Chondrocyte (in vitro differentiated cells): Measurements from ENCODE around the gene GRXCR2. TPM values are rescaled to one million over a fixed set of nuclear protein-coding genes. Genes with fewer than 3 reads are reported as not detected.

Experiments
- DNase-seq: peaks from one replicate; pipeline ENCODE4 v3.0.0; 2021; ENCODE audit warnings: mixed read lengths, low spot score
- H3K27ac Mint-ChIP-seq: one replicate; pipeline ENCODE4 v1.8.0; 2021; ENCODE audit warnings: mild to moderate bottlenecking, moderate library complexity, mixed read lengths; ENCODE audit not compliant: unreplicated experiment
- H3K27me3 Mint-ChIP-seq: 2 replicates; pipeline ENCODE4 v1.8.0; 2021; ENCODE audit warnings: low read depth, mixed read lengths
- H3K36me3 Mint-ChIP-seq: 2 replicates; pipeline ENCODE4 v1.8.0; 2021; ENCODE audit warnings: low read depth, mixed read lengths
- H3K4me1 Mint-ChIP-seq: 2 replicates; pipeline ENCODE4 v1.8.0; 2021; ENCODE audit warnings: low read depth, mild to moderate bottlenecking, mixed read lengths
- H3K4me3 Mint-ChIP-seq: one replicate; pipeline ENCODE4 v1.8.0; 2021; ENCODE audit warnings: mild to moderate bottlenecking, moderate library complexity, mixed read lengths; ENCODE audit not compliant: unreplicated experiment
- H3K9me3 Mint-ChIP-seq: 2 replicates; pipeline ENCODE4 v1.8.0; 2021; ENCODE audit warnings: low read depth, mixed read lengths
- total RNA-seq: library from RNA; stranded (reverse); gene quantifications from 3 replicates; pipeline ENCODE4 v1.2.1, GENCODE V29; 2021
- TF ChIP-seq, protein P1 (sequence below): fragments of 200-600 bp; sonication (generic); IDR thresholded peaks from 2 replicates; pipeline ENCODE4 v1.5.0; 2021; ENCODE audit warnings: antibody characterized with exemption, mild to moderate bottlenecking, moderate library complexity

Gene GRXCR2
- total RNA-seq, 1 donor from 2014 or later: not detected

- H3K9me3 Mint-ChIP-seq: no peaks in the 10 kb centered on the region
- TF ChIP-seq, protein P1, sequence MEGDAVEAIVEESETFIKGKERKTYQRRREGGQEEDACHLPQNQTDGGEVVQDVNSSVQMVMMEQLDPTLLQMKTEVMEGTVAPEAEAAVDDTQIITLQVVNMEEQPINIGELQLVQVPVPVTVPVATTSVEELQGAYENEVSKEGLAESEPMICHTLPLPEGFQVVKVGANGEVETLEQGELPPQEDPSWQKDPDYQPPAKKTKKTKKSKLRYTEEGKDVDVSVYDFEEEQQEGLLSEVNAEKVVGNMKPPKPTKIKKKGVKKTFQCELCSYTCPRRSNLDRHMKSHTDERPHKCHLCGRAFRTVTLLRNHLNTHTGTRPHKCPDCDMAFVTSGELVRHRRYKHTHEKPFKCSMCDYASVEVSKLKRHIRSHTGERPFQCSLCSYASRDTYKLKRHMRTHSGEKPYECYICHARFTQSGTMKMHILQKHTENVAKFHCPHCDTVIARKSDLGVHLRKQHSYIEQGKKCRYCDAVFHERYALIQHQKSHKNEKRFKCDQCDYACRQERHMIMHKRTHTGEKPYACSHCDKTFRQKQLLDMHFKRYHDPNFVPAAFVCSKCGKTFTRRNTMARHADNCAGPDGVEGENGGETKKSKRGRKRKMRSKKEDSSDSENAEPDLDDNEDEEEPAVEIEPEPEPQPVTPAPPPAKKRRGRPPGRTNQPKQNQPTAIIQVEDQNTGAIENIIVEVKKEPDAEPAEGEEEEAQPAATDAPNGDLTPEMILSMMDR: no peak
- H3K27ac Mint-ChIP-seq: no peak overlapping the region
- H3K4me1 Mint-ChIP-seq: peaks cover 35% of the 10 kb centered on the region
- no peak for DNase-seq
- no peaks in the 10 kb centered on the region for H3K36me3 Mint-ChIP-seq
- no peak overlapping the region for H3K4me3 Mint-ChIP-seq
- no peaks in the 10 kb centered on the region for H3K27me3 Mint-ChIP-seq
Measured at GRCh38 chr5:145833631-145834200, 39.1 kb downstream of the GRXCR2 start.

GRCh38 chr5:145830594-145830993 is 42.2 kb downstream of the GRXCR2 start:
- no peak for DNase-seq
- H3K4me3 Mint-ChIP-seq: no peak overlapping the region
- peak overlapping the region; percentile 6 for H3K27ac Mint-ChIP-seq

GRCh38 chr5:145829708-145830361 is 43.0 kb downstream of the GRXCR2 start:
- TF ChIP-seq, protein P1: no peak
- DNase-seq: no peak
- Mint-ChIP-seq H3K27me3 (no peaks in the 10 kb centered on the region), H3K4me1 (peaks cover 34% of the 10 kb centered on the region), H3K9me3 (no peaks in the 10 kb centered on the region), H3K4me3 (no peak overlapping the region), H3K27ac (no peak overlapping the region), H3K36me3 (no peaks in the 10 kb centered on the region)

More at GRCh38 chr5:145830594-145830993, 42.2 kb downstream of the GRXCR2 start:
- peaks cover 33% of the 10 kb centered on the region for H3K4me1 Mint-ChIP-seq
- H3K36me3 Mint-ChIP-seq: no peaks in the 10 kb centered on the region
- TF ChIP-seq, protein P1: no peak
- H3K9me3 Mint-ChIP-seq: no peaks in the 10 kb centered on the region
- no peaks in the 10 kb centered on the region for H3K27me3 Mint-ChIP-seq

DNA sequence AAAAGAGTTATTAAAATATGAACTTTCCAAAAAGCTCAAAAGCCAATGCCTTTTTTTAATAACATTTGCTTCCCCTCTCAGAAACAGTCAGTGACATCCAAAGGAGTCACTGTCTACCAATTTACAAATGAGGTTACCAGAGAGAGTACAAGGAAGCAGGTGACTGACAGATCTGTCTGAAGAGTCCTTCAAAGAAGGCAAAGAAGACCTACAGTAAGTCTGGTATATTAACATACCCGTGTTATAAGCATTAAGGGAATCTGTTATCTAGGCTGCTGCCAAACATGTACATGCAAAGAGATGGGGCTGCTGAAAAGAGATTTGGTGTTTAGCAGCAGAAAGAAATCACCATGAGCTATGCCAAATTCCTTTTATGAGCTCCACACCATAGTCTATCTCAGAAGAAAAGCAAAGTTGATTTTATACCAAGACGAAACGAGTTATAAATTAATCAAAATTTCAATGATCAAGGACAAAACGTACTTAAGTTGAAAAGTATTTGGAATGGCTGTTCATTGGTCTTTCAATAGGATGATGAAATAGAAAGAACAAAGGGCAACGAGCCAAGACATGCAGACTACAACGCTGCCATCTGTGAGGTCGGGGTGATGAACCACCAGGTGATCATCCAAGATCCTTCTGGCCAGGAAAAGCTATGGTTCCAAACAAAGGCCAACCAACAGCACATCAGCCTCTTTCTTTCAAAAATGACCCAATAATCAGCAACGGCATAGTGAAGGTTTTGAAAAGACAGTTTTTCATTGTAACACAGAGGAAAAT is 45.7 kb downstream of the GRXCR2 start:
- peaks cover 24% of the 10 kb centered on the region for H3K4me1 Mint-ChIP-seq
- no peak overlapping the region for H3K27ac Mint-ChIP-seq
- no peak overlapping the region for H3K4me3 Mint-ChIP-seq
- no peak for DNase-seq
- no peaks in the 10 kb centered on the region for H3K27me3 Mint-ChIP-seq
- TF ChIP-seq, protein P1: no peak
- no peaks in the 10 kb centered on the region for H3K36me3 Mint-ChIP-seq
- no peaks in the 10 kb centered on the region for H3K9me3 Mint-ChIP-seq

DNA sequence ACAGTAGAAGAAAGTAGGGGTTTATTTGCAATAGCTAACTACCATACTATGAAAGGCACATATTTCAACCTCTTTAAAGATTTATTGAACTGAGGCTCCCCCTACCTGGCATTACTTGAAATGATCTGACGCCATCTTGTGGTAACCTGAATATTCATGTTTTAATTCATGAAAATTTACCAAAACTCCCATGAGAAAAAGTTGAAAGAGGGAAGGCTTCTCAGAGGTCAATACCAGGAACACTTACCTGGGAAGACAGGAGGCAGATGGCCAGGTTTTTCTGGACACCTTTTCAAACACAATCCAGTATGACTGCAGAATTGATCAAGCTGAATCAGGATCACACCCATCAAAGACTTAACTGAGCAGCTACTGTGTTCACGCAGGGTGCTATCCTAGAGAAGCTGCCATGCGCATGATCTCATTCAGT is 47.0 kb downstream of the GRXCR2 start:
- TF ChIP-seq, protein P1: peak; percentile 99
- Mint-ChIP-seq H3K36me3 (no peaks in the 10 kb centered on the region), H3K27ac (no peak overlapping the region), H3K27me3 (no peaks in the 10 kb centered on the region), H3K9me3 (no peaks in the 10 kb centered on the region), H3K4me1 (peaks cover 19% of the 10 kb centered on the region), H3K4me3 (no peak overlapping the region)
- DNase-seq: no peak
